ENCODE results near the gene BAIAP2. TPM values are rescaled to one million over a fixed set of nuclear protein-coding genes. Genes with fewer than 3 reads are reported as not detected.

BAIAP2 gene
- total and polyA plus RNA-seq, 12 donors, result 9.5 to 25.8 (median 15.6) TPM

- no peak for TF ChIP-seq CTCF (IDR thresholded peaks at IDR 0.05)
- Histone ChIP-seq H3K4me1 (peaks cover 15 to 59% (median 57%) of the 10 kb centered on the region in 9 donors), H3K27me3 (peaks cover 0 to 28% (median 10%) of the 10 kb centered on the region in 7 donors), H3K36me3 (peaks cover 0 to 12% (median 0%) of the 10 kb centered on the region in 9 donors), H3K4me3 (peak overlapping the region in 5 of 10 donors; percentile 61 to 76 (median 67)), H3K9me3 (no peaks in the 10 kb centered on the region), H3K27ac (peak overlapping the region in 3 of 10 donors; percentile 39 to 59 (median 48))
- 78 to 83% methylated on average over 34 of the region's 34 CpGs for WGBS, 2 donors
- ATAC-seq (no peak), DNase-seq (no peak)
- intact Hi-C loops (cut with DNase I), result no loop called here
Observed at GRCh38 chr17:81032641-81033480, 2.1 kb upstream of the BAIAP2 start.

GRCh38 chr17:81033535-81034167 lies 1.3 kb upstream of the BAIAP2 start:
- ATAC-seq, result no peak
- DNase-seq, result no peak
- H3K4me3 ChIP-seq, result peak overlapping the region; percentile 44 to 77 (median 66)

GRCh38 chr17:81034168-81034777 lies 678 bp upstream of the BAIAP2 start:
- whole genome bisulfite sequencing, 2 donors, result 2% methylated on average over 43 to 49 of the region's 49 CpGs
- Histone ChIP-seq H3K9me3 (no peaks in the 10 kb centered on the region), H3K4me3 (peak overlapping the region; percentile 44 to 77 (median 66)), H3K36me3 (peaks cover 0 to 12% (median 0%) of the 10 kb centered on the region in 9 donors), H3K27ac (peak overlapping the region in 4 of 10 donors; percentile 39 to 59 (median 46)), H3K27me3 (peaks cover 0 to 17% (median 0%) of the 10 kb centered on the region in 7 donors), H3K4me1 (peaks cover 21 to 73% (median 63%) of the 10 kb centered on the region in 9 donors)
- ATAC-seq (peak in 5 of 8 donors; percentile 1 to 13 (median 1)), DNase-seq (no peak)
- no peak for TF ChIP-seq CTCF (IDR thresholded peaks at IDR 0.05)
- intact Hi-C loops (cut with DNase I), result no loop called here

More at GRCh38 chr17:81033535-81034167, 1.3 kb upstream of the BAIAP2 start:
- Histone ChIP-seq H3K9me3 (no peaks in the 10 kb centered on the region), H3K27me3 (peaks cover 0 to 20% (median 2%) of the 10 kb centered on the region in 7 donors), H3K4me1 (peaks cover 21 to 67% (median 63%) of the 10 kb centered on the region in 9 donors), H3K36me3 (peaks cover 0 to 12% (median 0%) of the 10 kb centered on the region in 9 donors), H3K27ac (peak overlapping the region in 4 of 10 donors; percentile 39 to 59 (median 46))
- intact Hi-C loops (cut with DNase I), result no loop called here
- TF ChIP-seq CTCF (IDR thresholded peaks at IDR 0.05), result no peak
- WGBS, 2 donors, result 29 to 39% methylated on average over 22 of the region's 22 CpGs

All from heart right ventricle (tissue), 16 donors.